OCI-LY1 (cell line): ENCODE results near the gene LDHAL6B.

Experiments
- H2AFZ ChIP-seq: fragments of 200-600 bp; sonication (generic), shearing (Covaris generic); 2 replicates; pipeline ENCODE4 v1.6.0; 2014; ENCODE audit warnings: antibody characterized with exemption, mild to moderate bottlenecking, low read length
- H3F3A ChIP-seq: fragments of 200-600 bp; sonication (generic), shearing (Covaris generic); 2 replicates; pipeline ENCODE4 v1.6.0; 2014; ENCODE audit warnings: mild to moderate bottlenecking, antibody characterized with exemption, low read length, moderate library complexity; ENCODE audit not compliant: insufficient read depth
- H3K27ac ChIP-seq: fragments of 200-600 bp; sonication (generic); 2 replicates; pipeline ENCODE4 v1.5.1; 2014; ENCODE audit warnings: low read length, mixed run types, mild to moderate bottlenecking, low read depth; ENCODE audit not compliant: poor library complexity, severe bottlenecking
- H3K27me3 ChIP-seq: fragments of 200-600 bp; sonication (generic); 2 replicates; pipeline ENCODE4 v1.6.0; 2014; ENCODE audit warnings: antibody characterized with exemption, mild to moderate bottlenecking, low read length, moderate library complexity; ENCODE audit not compliant: insufficient read depth
- H3K36me3 ChIP-seq: fragments of 200-600 bp; sonication (generic); 2 replicates; pipeline ENCODE4 v1.6.1; 2014; ENCODE audit warnings: mild to moderate bottlenecking, antibody characterized with exemption, low read length, moderate library complexity, mixed read lengths; ENCODE audit not compliant: insufficient read depth
- H3K4me1 ChIP-seq: fragments of 200-600 bp; sonication (generic); 2 replicates; pipeline ENCODE4 v1.5.1; 2014; ENCODE audit warnings: mild to moderate bottlenecking, low read length, moderate library complexity; ENCODE audit not compliant: insufficient read depth, severe bottlenecking
- H3K4me2 ChIP-seq: fragments of 200-600 bp; sonication (generic), shearing (Covaris generic); 2 replicates; pipeline ENCODE4 v1.6.1; 2014; ENCODE audit warnings: low read length
- H3K4me3 ChIP-seq: fragments of 200-600 bp; sonication (generic); 2 replicates; pipeline ENCODE4 v1.5.1; 2014; ENCODE audit warnings: low read length, low read depth, mild to moderate bottlenecking, mixed read lengths; ENCODE audit not compliant: poor library complexity, severe bottlenecking
- H3K79me2 ChIP-seq: fragments of 200-600 bp; shearing (Covaris generic); 2 replicates; pipeline ENCODE4 v1.6.1; 2016; ENCODE audit warnings: mixed run types, low read length, mixed read lengths; ENCODE audit not compliant: insufficient read depth
- H3K9ac ChIP-seq: fragments of 200-600 bp; sonication (generic), shearing (Covaris generic); 2 replicates; pipeline ENCODE4 v1.6.1; 2014; ENCODE audit warnings: mild to moderate bottlenecking, low read length, mixed read lengths
- H3K9me2 ChIP-seq: fragments of 200-600 bp; sonication (generic), shearing (Covaris generic); 2 replicates; pipeline ENCODE4 v1.6.1; 2014; ENCODE audit warnings: low read depth, mild to moderate bottlenecking, low read length, mixed read lengths
- H3K9me3 ChIP-seq: fragments of 200-600 bp; shearing (Covaris generic); 2 replicates; pipeline ENCODE4 v1.6.1; 2014; ENCODE audit warnings: low read length, mixed read lengths
- H4K20me1 ChIP-seq: fragments of 200-600 bp; sonication (generic), shearing (Covaris generic); 2 replicates; pipeline ENCODE4 v1.6.0; 2016; ENCODE audit warnings: mild to moderate bottlenecking, low read length; ENCODE audit not compliant: insufficient read depth
- EZH2 ChIP-seq: fragments of 200-600 bp; sonication (generic), shearing (Covaris generic); IDR thresholded peaks from 2 replicates; pipeline ENCODE4 v1.8.0; 2017; ENCODE audit warnings: borderline replicate concordance, mixed run types, mild to moderate bottlenecking, antibody characterized with exemption, low read length, moderate library complexity, mixed read lengths
- TF ChIP-seq, protein P1 (sequence below): fragments of 200-600 bp; sonication (generic), shearing (Covaris generic); IDR thresholded peaks from 2 replicates; pipeline ENCODE4 v1.5.1; 2017; ENCODE audit warnings: mild to moderate bottlenecking, antibody characterized with exemption, low read length, moderate library complexity, mixed read lengths

Gene LDHAL6B

DNA sequence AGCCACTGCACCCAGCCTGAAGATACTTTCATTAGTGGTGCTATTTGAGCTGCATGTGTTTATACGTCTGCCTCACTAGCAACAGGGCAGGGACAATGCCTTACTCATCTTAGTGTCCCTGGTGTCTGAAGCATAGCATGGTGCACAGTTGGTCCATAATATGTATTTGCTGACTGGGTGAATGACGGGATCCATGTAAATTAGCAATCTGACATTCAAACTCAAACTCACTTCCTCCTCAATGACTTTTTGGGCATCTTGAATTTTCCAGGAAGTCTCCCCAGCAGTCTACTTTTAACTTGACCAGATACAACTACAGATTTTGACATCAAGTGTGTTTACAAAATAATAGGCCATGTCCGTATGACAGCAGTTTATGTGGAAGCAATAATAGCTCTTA is 3.0 kb upstream of the LDHAL6B start:
- H3K4me2 ChIP-seq = no peak overlapping the region

DNA sequence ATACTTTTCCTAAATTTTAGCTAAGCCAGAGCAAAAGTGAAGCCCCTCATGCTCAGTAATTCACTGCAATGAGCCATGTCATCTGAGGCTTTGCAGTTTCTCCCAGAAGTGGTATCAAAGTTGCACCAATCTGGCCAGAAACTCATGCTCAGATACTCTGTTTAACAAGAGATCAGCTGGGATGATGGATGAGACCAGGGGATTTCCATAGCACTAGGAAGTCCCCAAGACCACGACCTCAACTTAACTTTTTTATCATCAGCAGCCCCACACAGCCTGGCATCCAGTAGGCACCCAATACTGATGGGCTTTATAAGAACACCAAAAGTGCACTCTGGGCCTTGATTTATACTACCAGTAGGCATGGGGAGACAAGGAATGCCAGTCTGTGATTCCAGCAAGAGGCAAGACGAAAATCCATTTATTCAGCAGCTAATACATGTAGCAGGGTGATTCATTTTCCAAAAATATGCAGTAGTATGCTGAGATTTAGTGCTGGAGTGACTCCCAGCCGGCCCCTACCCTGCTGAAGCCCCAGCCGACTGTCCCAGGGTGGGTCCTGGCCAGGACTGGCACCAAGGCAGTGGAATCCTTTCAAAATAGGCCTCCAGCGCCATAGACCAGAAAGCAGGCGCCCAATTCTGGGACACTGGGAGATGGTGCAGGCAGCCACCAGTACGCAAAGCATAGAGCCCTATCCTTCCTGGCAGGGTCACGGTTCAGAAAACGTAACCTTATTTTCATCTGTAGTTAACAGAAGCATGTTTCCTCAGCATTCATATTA is 612 bp upstream of the LDHAL6B start:
- Histone ChIP-seq H3K9me2 (no peaks in the 10 kb centered on the region), H3K9me3 (no peaks in the 10 kb centered on the region), H3K4me3 (no peak overlapping the region), H3K27ac (no peak overlapping the region), H2AFZ (no peak overlapping the region), H3K79me2 (no peaks in the 10 kb centered on the region), H3K4me2 (no peak overlapping the region), H3K4me1 (no peaks in the 10 kb centered on the region), H4K20me1 (no peaks in the 10 kb centered on the region), H3K9ac (no peak overlapping the region), H3K27me3 (no peaks in the 10 kb centered on the region), H3F3A (no peaks in the 10 kb centered on the region; the same call in 1 of the 2 replicates), H3K36me3 (peaks cover 94% of the 10 kb centered on the region)
- TF ChIP-seq, protein P1, sequence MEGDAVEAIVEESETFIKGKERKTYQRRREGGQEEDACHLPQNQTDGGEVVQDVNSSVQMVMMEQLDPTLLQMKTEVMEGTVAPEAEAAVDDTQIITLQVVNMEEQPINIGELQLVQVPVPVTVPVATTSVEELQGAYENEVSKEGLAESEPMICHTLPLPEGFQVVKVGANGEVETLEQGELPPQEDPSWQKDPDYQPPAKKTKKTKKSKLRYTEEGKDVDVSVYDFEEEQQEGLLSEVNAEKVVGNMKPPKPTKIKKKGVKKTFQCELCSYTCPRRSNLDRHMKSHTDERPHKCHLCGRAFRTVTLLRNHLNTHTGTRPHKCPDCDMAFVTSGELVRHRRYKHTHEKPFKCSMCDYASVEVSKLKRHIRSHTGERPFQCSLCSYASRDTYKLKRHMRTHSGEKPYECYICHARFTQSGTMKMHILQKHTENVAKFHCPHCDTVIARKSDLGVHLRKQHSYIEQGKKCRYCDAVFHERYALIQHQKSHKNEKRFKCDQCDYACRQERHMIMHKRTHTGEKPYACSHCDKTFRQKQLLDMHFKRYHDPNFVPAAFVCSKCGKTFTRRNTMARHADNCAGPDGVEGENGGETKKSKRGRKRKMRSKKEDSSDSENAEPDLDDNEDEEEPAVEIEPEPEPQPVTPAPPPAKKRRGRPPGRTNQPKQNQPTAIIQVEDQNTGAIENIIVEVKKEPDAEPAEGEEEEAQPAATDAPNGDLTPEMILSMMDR = no peak
- TF ChIP-seq EZH2 = no peak

More for the DNA sequence above, 3.0 kb upstream of the LDHAL6B start:
- Histone ChIP-seq H3K27ac (no peak overlapping the region), H4K20me1 (no peaks in the 10 kb centered on the region), H3K79me2 (no peaks in the 10 kb centered on the region), H3K36me3 (peaks cover 95% of the 10 kb centered on the region), H3K4me1 (no peaks in the 10 kb centered on the region), H2AFZ (no peak overlapping the region), H3K9me3 (no peaks in the 10 kb centered on the region), H3K4me3 (no peak overlapping the region), H3K9ac (no peak overlapping the region), H3K9me2 (no peaks in the 10 kb centered on the region), H3F3A (no peaks in the 10 kb centered on the region; the same call in 1 of the 2 replicates), H3K27me3 (no peaks in the 10 kb centered on the region)
- no peak for TF ChIP-seq EZH2
- TF ChIP-seq, protein P1 = no peak

DNA sequence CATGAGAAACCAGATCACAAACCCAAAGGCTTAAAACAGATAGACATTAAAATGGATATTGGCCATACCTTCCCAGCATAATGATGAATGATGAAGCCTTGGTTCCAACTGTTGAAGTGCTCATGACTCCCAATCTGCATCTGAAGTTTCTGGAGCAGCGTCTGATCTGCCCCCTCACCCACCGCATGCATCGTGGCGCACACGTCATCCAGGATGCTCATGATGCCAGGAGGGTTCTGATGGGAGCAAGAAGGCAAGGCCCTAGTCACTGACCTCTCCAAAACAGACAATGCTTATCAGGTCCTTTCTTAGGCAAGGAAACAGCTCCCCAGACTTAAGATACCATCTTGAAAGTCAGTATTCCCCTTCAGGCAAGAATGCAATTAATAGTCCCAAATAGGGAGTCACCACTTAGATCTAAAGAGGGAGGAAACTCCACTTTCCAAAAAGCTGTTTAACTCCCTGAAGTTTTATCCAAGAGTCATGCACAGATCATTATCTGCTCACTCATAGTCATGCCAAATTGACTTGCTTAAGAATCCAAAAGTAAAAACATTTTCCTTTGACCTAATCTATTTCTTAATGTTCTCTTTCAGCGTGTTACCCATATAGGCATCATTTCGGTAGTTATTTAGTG is 2.1 kb downstream of the LDHAL6B start:
- no peaks in the 10 kb centered on the region for H3K9me3 ChIP-seq
- H3F3A ChIP-seq = no peaks in the 10 kb centered on the region; the same call in 1 of the 2 replicates
- no peak overlapping the region for H3K27ac ChIP-seq
- H3K9ac ChIP-seq = no peak overlapping the region
- no peaks in the 10 kb centered on the region for H3K27me3 ChIP-seq
- H3K36me3 ChIP-seq = peaks cover 90% of the 10 kb centered on the region
- H4K20me1 ChIP-seq = no peaks in the 10 kb centered on the region
- H3K4me3 ChIP-seq = no peak overlapping the region
- H2AFZ ChIP-seq = no peak overlapping the region
- H3K4me1 ChIP-seq = no peaks in the 10 kb centered on the region
- no peaks in the 10 kb centered on the region for H3K9me2 ChIP-seq
- TF ChIP-seq, protein P1 = no peak
- no peak for TF ChIP-seq EZH2
- no peaks in the 10 kb centered on the region for H3K79me2 ChIP-seq
- no peak overlapping the region for H3K4me2 ChIP-seq
